ENCODE data around the gene SRC. TPM values are rescaled to one million over a fixed set of nuclear protein-coding genes. Genes with fewer than 3 reads are reported as not detected.

Gene SRC
- total and polyA plus RNA-seq, 4 donors: 15.6 to 59.6 (median 37.8) TPM

GRCh38 chr20:37442547-37442946 lies 96.6 kb downstream of the SRC start:
- Histone ChIP-seq H3K4me3 (ENCODE audit: low read depth, low read length) (no peak overlapping the region), H3K4me1 (ENCODE audit: control insufficient read depth, insufficient read depth, low read length) (peaks cover 19% of the 10 kb centered on the region), H3K9me3 (ENCODE audit: control insufficient read depth, insufficient read depth, low read length) (no peaks in the 10 kb centered on the region), H3K27me3 (ENCODE audit: control insufficient read depth, insufficient read depth, low read length) (no peaks in the 10 kb centered on the region), H3K27ac (ENCODE audit: low read depth, low read length) (no peak overlapping the region), H3K36me3 (ENCODE audit: control insufficient read depth, insufficient read depth, low read length) (no peaks in the 10 kb centered on the region)
- WGBS (ENCODE audit: insufficient coverage): 88% methylated on average over 1 of the region's 1 CpG
- no peak for DNase-seq (ENCODE audit: low read depth in 4 of 6, low spot score in 6 of 6)

- no peak for DNase-seq (ENCODE audit: low read depth in 4 of 6, low spot score in 6 of 6)
- Histone ChIP-seq H3K4me3 (ENCODE audit: low read depth, low read length) (no peak overlapping the region), H3K4me1 (ENCODE audit: control insufficient read depth, insufficient read depth, low read length) (peaks cover 19% of the 10 kb centered on the region), H3K27me3 (ENCODE audit: control insufficient read depth, insufficient read depth, low read length) (no peaks in the 10 kb centered on the region), H3K27ac (ENCODE audit: low read depth, low read length) (no peak overlapping the region), H3K9me3 (ENCODE audit: control insufficient read depth, insufficient read depth, low read length) (no peaks in the 10 kb centered on the region), H3K36me3 (ENCODE audit: control insufficient read depth, insufficient read depth, low read length) (no peaks in the 10 kb centered on the region)
- 90% methylated on average over 3 of the region's 3 CpGs for WGBS (ENCODE audit: insufficient coverage)
These were observed 97.0 kb downstream of the SRC start for GRCh38 chr20:37442986-37443385.

GRCh38 chr20:37443596-37443995 lies 97.7 kb downstream of the SRC start:
- Histone ChIP-seq H3K27me3 (ENCODE audit: control insufficient read depth, insufficient read depth, low read length) (no peaks in the 10 kb centered on the region), H3K4me1 (ENCODE audit: control insufficient read depth, insufficient read depth, low read length) (peaks cover 15% of the 10 kb centered on the region), H3K27ac (ENCODE audit: low read depth, low read length) (no peak overlapping the region), H3K4me3 (ENCODE audit: low read depth, low read length) (no peak overlapping the region), H3K9me3 (ENCODE audit: control insufficient read depth, insufficient read depth, low read length) (no peaks in the 10 kb centered on the region), H3K36me3 (ENCODE audit: control insufficient read depth, insufficient read depth, low read length) (no peaks in the 10 kb centered on the region)
- DNase-seq (ENCODE audit: low read depth in 4 of 6, low spot score in 6 of 6): no peak
- 100% methylated on average over 3 of the region's 4 CpGs for WGBS (ENCODE audit: insufficient coverage)

- Histone ChIP-seq H3K27ac (ENCODE audit: low read depth, low read length) (no peak overlapping the region), H3K9me3 (ENCODE audit: control insufficient read depth, insufficient read depth, low read length) (no peaks in the 10 kb centered on the region), H3K36me3 (ENCODE audit: control insufficient read depth, insufficient read depth, low read length) (no peaks in the 10 kb centered on the region), H3K4me3 (ENCODE audit: low read depth, low read length) (no peak overlapping the region), H3K4me1 (ENCODE audit: control insufficient read depth, insufficient read depth, low read length) (peaks cover 6% of the 10 kb centered on the region), H3K27me3 (ENCODE audit: control insufficient read depth, insufficient read depth, low read length) (no peaks in the 10 kb centered on the region)
- WGBS (ENCODE audit: insufficient coverage): 77% methylated on average over 6 of the region's 6 CpGs
- DNase-seq (ENCODE audit: low read depth in 4 of 6, low spot score in 6 of 6): no peak
These were observed 99.1 kb downstream of the SRC start for GRCh38 chr20:37445041-37445440.

GRCh38 chr20:37446286-37447032 lies 100.5 kb downstream of the SRC start:
- no peak overlapping the region for H3K4me3 ChIP-seq (ENCODE audit: low read depth, low read length)
- no peaks in the 10 kb centered on the region for H3K27me3 ChIP-seq (ENCODE audit: control insufficient read depth, insufficient read depth, low read length)
- H3K27ac ChIP-seq (ENCODE audit: low read depth, low read length): no peak overlapping the region
- no peaks in the 10 kb centered on the region for H3K9me3 ChIP-seq (ENCODE audit: control insufficient read depth, insufficient read depth, low read length)
- 93% methylated on average over 5 of the region's 5 CpGs for WGBS (ENCODE audit: insufficient coverage)
- DNase-seq (ENCODE audit: low read depth in 4 of 6, low spot score in 6 of 6): no peak
- H3K36me3 ChIP-seq (ENCODE audit: control insufficient read depth, insufficient read depth, low read length): no peaks in the 10 kb centered on the region
- H3K4me1 ChIP-seq (ENCODE audit: control insufficient read depth, insufficient read depth, low read length): peaks cover 4% of the 10 kb centered on the region

GRCh38 chr20:37447688-37448087 lies 101.7 kb downstream of the SRC start:
- Histone ChIP-seq H3K27me3 (ENCODE audit: control insufficient read depth, insufficient read depth, low read length) (no peaks in the 10 kb centered on the region), H3K9me3 (ENCODE audit: control insufficient read depth, insufficient read depth, low read length) (no peaks in the 10 kb centered on the region), H3K36me3 (ENCODE audit: control insufficient read depth, insufficient read depth, low read length) (no peaks in the 10 kb centered on the region), H3K27ac (ENCODE audit: low read depth, low read length) (no peak overlapping the region), H3K4me1 (ENCODE audit: control insufficient read depth, insufficient read depth, low read length) (peaks cover 3% of the 10 kb centered on the region), H3K4me3 (ENCODE audit: low read depth, low read length) (no peak overlapping the region)
- WGBS (ENCODE audit: insufficient coverage): 85% methylated on average over 3 of the region's 3 CpGs
- no peak for DNase-seq (ENCODE audit: low read depth in 4 of 6, low spot score in 6 of 6)

- peaks cover 3% of the 10 kb centered on the region for H3K4me1 ChIP-seq (ENCODE audit: control insufficient read depth, insufficient read depth, low read length)
- no peaks in the 10 kb centered on the region for H3K36me3 ChIP-seq (ENCODE audit: control insufficient read depth, insufficient read depth, low read length)
- 81% methylated on average over 8 of the region's 12 CpGs for WGBS (ENCODE audit: insufficient coverage)
- H3K4me3 ChIP-seq (ENCODE audit: low read depth, low read length): no peak overlapping the region
- peak in 1 of 6 donors; percentile 48 for DNase-seq (ENCODE audit: low read depth in 4 of 6, low spot score in 6 of 6)
- H3K27ac ChIP-seq (ENCODE audit: low read depth, low read length): no peak overlapping the region
- no peaks in the 10 kb centered on the region for H3K9me3 ChIP-seq (ENCODE audit: control insufficient read depth, insufficient read depth, low read length)
- H3K27me3 ChIP-seq (ENCODE audit: control insufficient read depth, insufficient read depth, low read length): no peaks in the 10 kb centered on the region
These were observed 103.3 kb downstream of the SRC start for GRCh38 chr20:37449276-37449675.

- H3K36me3 ChIP-seq (ENCODE audit: control insufficient read depth, insufficient read depth, low read length): no peaks in the 10 kb centered on the region
- no peaks in the 10 kb centered on the region for H3K9me3 ChIP-seq (ENCODE audit: control insufficient read depth, insufficient read depth, low read length)
- H3K27me3 ChIP-seq (ENCODE audit: control insufficient read depth, insufficient read depth, low read length): no peaks in the 10 kb centered on the region
- peaks cover 3% of the 10 kb centered on the region for H3K4me1 ChIP-seq (ENCODE audit: control insufficient read depth, insufficient read depth, low read length)
- H3K27ac ChIP-seq (ENCODE audit: low read depth, low read length): no peak overlapping the region
- DNase-seq (ENCODE audit: low read depth in 4 of 6, low spot score in 6 of 6): no peak
- H3K4me3 ChIP-seq (ENCODE audit: low read depth, low read length): no peak overlapping the region
These were observed 104.4 kb downstream of the SRC start for GRCh38 chr20:37450344-37450743.

- Histone ChIP-seq H3K36me3 (ENCODE audit: control insufficient read depth, insufficient read depth, low read length) (no peaks in the 10 kb centered on the region), H3K27me3 (ENCODE audit: control insufficient read depth, insufficient read depth, low read length) (no peaks in the 10 kb centered on the region), H3K27ac (ENCODE audit: low read depth, low read length) (no peak overlapping the region), H3K4me1 (ENCODE audit: control insufficient read depth, insufficient read depth, low read length) (peaks cover 3% of the 10 kb centered on the region), H3K9me3 (ENCODE audit: control insufficient read depth, insufficient read depth, low read length) (no peaks in the 10 kb centered on the region), H3K4me3 (ENCODE audit: low read depth, low read length) (no peak overlapping the region)
- 88% methylated on average over 2 of the region's 2 CpGs for WGBS (ENCODE audit: insufficient coverage)
- DNase-seq (ENCODE audit: low read depth in 4 of 6, low spot score in 6 of 6): no peak
These were observed 105.7 kb downstream of the SRC start for GRCh38 chr20:37451616-37452015.

- Histone ChIP-seq H3K27ac (ENCODE audit: low read depth, low read length) (no peak overlapping the region), H3K27me3 (ENCODE audit: control insufficient read depth, insufficient read depth, low read length) (no peaks in the 10 kb centered on the region), H3K4me3 (ENCODE audit: low read depth, low read length) (no peak overlapping the region), H3K36me3 (ENCODE audit: control insufficient read depth, insufficient read depth, low read length) (no peaks in the 10 kb centered on the region), H3K9me3 (ENCODE audit: control insufficient read depth, insufficient read depth, low read length) (no peaks in the 10 kb centered on the region), H3K4me1 (ENCODE audit: control insufficient read depth, insufficient read depth, low read length) (peaks cover 3% of the 10 kb centered on the region)
- no CpG with 5 or more reads among the region's 3 CpGs for WGBS (ENCODE audit: insufficient coverage)
- DNase-seq (ENCODE audit: low read depth in 4 of 6, low spot score in 6 of 6): no peak
These were observed 106.3 kb downstream of the SRC start for GRCh38 chr20:37452236-37452635.

All from spinal cord (tissue), 10 donors.